Kasumi-1 (cell line): ENCODE results near the gene FCGR2B.
"Not testable (repeated sequence)": the region's sequence is repeated elsewhere in the genome, so short reads cannot be mapped to it uniquely, and the experiment has no call there.

Source experiments
- DNase-seq, 2 experiments: peaks; one replicate each; lab custom pipeline; 2025; lab: John Stamatoyannopoulos, UW

Gene FCGR2B

DNA sequence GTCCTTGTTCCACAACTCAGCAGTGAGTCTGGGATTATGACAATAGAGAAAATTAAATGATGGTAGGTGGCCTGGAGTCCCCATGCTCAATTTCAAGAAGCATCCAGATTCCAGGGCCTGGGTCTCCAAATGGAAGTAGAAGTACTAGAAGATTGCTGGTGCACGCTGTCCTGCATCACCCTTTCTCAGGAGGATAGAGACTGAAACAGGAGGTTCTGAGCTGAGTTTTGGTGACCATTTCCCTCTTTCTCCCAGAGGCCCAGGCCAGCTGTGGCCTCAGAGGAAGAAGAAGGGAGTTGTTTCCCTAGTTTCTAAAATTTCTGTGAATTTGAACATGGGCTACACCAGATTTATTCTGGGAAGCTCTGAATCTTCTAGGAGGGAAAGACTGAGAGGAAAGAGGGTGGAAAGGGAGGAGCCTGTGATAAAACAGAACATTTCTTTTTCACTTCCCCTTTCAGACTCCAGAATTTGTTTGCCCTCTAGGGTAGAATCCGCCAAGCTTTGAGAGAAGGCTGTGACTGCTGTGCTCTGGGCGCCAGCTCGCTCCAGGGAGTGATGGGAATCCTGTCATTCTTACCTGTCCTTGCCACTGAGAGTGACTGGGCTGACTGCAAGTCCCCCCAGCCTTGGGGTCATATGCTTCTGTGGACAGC, at the start of gene FCGR2B:
Gene FCGR2B (plus strand): TSS at position 460 of the 656 bp plus-strand sequence. CDS start 99 bp downstream, at position 559.
- not testable (repeated sequence) for DNase-seq

DNA sequence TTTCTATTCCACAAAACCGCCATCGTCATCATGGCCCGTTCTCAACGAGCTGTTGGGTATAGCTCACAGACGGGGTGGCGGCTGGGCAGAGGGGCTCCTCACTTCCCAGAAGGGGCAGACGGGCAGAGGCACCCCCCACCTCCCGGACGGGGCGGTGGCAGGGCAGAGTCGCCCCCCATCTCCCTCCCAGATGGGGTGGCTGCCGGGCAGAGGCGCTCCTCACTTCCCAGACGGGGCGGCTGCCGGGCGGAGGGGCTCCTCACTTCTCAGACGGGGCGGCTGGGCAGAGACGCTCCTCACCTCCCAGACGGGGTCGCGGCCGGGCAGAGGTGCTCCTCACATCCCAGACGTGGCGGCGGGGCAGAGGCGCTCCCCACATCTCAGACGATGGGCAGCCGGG, 46.5 kb upstream of the FCGR2B start:
- DNase-seq = not testable (repeated sequence)

DNA sequence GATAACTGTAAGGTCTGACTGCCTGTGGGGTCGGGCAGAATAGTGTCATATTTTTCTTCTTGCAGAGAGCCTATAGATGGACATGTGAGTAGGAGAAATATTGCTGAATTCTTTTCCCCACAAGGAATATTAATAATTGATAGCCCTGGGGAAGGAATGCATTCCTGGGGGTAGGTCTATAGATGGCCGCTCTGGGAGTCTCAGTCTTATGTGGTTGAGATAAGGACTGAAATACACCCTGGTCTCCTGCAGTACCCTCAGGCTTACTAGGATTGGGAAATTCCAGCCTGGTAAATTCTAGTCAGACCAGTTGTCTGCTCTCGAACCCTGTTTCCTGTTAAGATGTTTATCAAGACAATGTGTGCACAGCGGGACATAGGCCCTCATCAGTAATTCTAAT, 44.4 kb upstream of the FCGR2B start:
- not testable (repeated sequence) for DNase-seq

DNA sequence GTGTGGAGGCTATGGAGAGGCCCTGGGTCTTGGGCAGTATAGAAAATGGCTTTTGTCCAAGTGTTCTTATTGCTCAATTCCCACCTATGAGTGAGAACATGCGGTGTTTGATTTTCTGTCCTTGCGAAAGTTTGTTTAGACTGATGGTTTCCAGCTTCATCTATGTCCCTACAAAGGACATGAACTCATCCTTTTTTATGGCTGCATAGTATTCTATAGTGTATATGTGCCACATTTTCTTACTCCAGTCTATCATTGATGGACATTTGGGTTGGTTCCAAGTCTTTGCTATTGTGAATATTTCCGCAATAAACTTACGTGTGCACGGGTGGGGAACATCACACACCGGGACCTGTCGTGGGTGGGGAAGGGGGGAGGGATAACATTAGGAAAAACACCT, 42.5 kb upstream of the FCGR2B start:
- not testable (repeated sequence) for DNase-seq

DNA sequence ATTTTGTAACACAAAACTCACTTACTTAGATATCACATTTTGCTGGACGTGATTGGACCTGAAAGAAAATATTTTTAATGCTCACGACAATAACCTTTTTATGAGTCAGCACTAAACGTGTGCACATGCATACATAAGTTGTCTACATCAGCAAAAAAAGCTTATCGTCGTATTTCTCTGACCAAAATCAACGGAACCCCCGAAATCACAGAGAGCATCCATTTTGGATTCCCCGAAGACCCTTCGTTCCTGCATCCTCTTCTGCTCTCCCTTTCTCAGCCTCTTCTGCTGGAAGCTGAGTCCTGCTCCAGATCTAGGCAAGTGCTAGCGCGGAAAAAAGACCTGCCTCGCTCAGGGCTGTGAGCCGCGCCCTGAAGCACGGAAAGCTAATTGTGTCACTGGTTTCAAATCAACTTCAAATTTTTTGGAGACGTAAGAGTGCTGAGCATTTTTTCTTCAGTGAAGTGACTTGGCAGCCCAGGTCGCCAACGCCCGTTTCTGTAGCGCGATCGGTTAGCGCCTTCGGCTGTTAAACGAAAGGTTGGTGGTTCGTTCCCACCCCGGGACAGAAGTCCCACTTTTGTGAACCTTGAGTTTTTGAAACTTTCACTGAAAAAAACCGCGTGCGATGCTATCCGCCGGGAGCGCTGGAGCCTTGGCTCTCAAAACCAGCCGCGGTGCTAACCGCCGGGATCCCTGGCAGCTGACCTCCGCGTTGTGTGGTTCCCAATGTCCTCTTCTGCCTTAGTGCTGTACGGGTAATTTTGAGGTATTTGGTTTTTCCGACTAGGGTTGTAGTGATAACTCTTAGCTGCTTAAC, 41.6 kb upstream of the FCGR2B start:
- not testable (repeated sequence) for DNase-seq

DNA sequence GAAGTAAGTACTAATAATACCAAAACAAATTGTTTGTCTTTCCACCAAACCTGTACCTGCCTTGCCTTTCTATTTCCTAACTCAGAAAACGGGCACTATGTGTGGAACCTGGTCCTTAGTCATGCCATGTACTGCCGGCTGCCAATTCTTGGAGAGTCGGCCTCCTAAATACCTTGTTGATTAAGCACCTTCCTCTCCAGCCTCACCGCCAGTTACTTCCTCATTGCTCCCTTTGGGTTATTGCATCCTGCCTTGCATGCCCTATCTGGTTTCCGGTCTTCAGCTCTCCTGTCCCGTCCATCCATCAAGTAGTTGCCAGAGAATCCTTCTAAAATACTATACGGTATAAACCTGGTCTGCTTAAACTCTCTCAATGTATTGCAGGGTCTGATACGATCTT, 40.9 kb upstream of the FCGR2B start:
- peak in 1 of 2 experiments; percentile 19 for DNase-seq

DNA sequence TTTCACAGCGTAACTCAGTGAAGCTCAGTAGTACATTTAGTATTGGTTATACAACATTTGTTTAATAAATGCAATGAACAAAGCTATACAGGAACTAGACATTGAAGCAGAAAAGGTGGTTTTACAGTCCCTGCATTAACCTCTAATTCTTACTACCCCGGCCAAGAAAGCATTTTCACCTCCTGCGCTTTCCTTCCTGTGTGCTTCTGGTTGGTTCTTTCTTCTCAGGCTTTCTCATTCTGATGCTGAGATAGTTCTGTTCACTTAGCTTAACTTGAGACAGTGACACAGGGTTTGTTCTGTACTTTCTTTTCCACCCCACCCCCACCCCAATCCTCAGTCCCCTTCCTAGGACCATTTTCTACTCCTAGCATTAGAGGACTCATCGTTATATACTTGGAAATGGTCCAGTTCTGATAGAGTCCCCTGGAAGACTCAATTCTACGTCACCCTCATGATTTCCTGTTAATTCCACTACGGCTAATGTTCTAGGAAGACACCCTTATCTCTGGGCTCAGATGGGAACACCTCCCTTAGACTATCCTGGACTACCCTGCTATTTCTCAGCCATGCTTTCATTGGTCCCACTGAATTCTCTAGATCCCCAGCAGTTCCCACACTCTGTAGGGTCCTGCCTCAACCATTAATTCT, 39.4 kb upstream of the FCGR2B start:
- DNase-seq = not testable (repeated sequence)

DNA sequence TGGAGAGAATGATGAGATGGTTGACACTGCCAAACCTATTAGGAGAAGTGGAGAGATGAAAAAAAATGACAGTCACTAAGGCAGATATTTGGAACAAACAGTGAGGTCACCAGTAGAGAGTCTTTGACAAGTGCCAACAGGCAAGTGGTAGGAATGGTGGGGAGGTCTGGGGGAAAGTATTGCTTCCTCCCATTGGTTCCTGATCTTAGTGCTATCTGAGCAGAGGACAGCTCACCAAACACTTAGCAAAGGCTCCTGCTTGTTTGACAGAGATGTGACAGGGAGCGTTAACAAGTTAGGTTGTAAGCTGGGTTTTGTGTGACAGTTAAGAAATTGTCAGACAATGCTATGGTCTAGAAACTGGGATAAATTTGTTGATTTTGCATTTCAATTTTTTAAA, 38.3 kb upstream of the FCGR2B start:
- not testable (repeated sequence) for DNase-seq

DNA sequence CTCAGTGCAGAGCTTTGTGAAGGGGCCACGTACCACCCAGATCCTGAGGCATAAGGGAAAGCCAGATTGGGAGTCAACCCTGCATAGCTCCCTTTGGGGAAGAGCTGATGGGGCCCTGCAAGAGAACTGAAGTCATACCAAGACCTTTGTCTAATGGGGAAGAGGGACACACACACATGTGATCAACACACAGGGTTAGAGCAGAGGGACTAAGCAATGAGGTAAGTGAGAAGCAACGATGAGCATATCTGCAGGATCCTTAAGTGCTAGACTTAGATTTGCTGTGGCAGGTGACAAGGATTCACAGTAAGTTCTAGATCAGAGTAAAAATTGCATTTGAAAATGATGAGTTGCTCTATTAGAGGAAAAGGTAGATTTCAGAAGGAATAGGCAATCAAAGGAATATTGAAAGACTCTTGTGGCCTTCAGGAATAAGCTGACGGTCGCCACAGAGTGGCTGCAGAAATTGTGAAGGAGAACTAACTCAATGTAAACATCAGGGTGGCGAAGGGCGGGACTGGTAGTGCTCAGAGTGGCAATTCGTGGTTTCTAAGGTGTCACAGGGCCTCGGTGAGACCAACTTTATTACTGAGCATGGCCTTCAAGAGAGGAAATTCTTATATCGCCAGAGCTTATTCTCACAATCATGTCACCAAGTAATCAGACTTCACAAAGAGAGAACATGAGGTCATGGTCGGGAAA, 36.3 kb upstream of the FCGR2B start:
- not testable (repeated sequence) for DNase-seq

DNA sequence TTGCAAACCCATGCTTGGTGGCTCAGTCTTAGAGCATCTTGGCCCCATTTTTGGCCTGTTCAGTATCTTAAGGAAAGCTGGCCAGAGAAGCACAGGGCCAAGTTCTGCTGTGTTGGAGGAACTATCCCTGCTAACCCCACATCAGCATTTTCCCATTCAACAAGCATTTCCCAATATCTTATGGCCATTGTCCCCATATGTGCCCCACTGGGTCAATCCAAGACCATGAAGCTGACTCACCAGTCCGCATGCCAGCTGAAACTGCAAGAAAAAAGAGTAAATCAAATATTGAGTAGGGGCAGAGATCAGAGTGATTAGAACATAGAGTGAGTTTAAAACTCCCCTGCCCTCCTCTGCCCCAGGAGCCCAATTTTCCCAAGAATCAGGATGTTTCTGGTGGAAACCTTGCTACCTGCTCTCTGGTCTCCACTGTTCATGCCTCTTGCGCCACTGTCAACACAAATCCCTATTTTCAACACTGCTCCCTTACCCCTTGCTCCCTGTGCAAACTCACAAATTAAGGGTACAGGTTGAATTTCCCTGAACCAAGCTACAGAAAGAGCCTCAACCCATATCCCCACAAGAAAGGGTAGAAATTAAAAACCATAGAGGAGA, 32.7 kb upstream of the FCGR2B start:
- not testable (repeated sequence) for DNase-seq

DNA sequence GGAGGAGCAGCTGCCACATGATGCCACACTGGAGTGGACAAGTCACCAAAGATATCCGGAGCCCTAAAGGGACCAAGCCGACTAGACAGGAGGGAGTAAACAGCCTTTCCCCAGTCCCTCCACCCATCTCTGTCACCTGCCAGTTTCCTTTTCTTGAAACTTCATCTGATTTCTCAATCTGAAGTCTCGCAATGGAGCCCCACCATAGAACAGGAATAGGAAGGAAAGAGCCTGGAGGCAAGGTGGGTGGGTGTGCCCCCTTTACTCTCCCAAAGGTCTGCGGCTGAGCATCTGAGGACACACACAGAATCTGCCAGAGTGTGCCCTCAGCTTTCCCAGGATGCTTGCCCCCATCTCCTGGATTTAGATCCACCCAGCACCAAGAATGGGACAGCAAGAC, 31.9 kb upstream of the FCGR2B start, which contains the start of gene FCGR3B:
Gene FCGR3B (minus strand): TSS at position 101 of the 400 bp plus-strand sequence. CDS start 82 bp downstream, at position 19.
- DNase-seq = no peak

DNA sequence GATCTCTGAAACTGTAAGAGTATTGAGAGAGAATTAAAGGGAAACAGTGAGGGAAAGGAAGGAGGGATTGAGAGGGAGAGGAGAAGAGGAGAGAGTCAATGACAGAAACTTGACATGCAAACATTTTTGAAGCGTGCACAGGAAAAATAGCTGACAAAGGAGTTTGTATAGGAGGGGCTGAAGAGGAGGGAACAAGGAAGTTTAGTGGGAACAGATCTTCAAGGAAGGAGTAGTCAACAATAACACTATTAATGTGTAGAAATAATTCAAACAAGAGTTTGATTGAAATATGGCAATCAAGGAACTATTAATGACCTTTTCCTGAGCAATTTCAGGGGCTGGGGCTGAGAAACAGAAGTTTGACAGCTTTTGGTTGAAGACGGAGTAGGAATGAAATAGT, 27.9 kb upstream of the FCGR2B start:
- not testable (repeated sequence) for DNase-seq

DNA sequence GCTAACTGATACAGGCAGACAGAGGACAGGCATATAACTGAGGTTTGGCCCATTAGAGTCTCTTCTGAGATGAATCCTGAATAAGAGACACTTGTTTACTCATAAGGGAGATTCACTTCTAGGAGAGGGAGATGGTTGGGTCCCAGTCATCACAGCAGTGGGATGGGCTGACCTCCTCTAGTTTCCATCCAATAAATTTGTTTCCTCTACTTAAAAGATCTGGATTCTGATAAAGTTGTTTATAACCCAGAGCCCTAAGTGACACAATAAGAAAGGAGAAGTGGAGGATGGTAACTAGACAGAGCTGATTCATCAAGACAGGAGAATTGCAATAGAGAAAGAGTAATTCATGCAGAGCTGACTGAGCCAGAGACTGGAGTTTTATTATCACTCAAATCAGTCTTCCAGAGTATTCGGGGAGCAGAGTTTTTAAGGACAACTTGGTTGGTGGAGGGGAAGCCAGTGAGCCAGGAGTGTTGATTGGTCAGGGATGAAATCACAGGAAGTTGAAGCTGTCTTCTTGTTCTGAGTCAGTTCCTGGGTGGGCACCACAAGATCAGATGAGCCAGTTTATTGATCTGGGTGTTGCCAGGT, 26.7 kb upstream of the FCGR2B start:
- not testable (repeated sequence) for DNase-seq

DNA sequence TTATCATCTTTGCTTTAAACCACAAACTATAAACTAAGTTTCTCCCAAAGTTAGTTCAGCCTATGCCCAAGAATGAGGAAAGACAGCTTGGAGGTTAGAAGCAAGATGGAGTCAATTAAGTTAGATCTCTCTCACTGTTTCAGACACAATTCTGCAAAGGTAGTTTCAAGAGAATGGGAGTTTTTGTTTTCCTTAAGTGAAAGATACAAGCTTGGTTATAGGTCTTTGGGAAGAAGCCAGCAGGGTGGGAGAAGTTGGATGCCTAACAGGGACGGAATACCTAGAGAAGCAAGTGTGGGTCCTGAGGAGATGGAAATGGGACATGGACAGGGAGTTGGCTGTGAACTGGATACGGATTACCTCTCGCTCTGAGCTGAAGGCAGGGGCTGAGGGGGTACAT, 26.0 kb upstream of the FCGR2B start:
- not testable (repeated sequence) for DNase-seq

DNA sequence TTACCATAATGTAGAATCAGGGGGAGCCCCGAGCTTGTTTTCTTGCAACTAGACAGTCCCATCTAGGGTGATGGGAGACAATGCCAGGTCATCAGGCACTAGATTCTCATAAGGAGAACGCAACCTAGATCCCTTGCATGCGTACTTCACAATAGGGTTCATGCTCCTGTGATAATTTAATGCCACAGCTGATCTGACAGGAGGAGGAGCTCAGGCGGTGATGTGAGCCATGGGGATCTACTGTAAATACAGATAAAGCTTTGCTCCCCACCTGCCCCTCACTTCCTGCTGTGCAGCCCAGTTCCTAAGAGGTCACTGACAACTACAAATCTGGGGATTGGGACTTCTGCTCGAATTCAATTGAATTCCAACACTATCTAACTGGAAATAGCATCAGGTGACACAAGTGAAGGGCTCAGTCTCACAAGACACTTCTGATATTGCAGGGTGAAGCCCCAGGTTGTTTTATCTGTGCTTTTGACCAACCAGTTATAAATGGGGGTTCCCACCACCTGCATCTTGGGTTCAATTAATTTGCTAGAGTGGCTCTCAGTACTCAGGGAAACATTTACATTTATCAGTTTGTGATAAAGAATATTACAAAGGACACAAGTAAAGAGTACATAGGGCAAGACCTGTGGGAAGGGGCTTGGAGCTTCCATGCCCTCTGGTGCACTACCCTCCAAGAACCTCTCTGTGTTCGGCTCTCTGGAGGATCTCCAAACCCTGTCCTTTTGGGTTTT, 24.5 kb upstream of the FCGR2B start:
- not testable (repeated sequence) for DNase-seq

DNA sequence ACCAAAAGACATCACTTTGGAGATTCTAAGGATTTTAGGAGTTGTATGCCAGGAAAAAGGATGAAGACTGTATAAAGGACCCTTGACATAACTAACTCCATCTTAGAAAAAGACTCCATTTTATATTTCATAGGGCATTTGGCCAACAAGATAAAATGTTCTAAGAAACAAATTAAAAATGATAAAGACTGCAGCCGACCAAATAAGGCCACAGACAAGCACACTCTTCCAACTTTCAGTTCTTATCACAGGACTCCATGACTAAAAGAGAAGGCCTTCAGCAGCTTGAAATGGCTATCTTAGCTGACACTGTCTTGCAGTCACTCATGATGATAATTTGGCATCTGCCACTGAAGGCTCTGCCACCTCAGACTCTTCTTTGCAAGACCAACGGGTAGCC, 23.7 kb upstream of the FCGR2B start:
- not testable (repeated sequence) for DNase-seq

DNA sequence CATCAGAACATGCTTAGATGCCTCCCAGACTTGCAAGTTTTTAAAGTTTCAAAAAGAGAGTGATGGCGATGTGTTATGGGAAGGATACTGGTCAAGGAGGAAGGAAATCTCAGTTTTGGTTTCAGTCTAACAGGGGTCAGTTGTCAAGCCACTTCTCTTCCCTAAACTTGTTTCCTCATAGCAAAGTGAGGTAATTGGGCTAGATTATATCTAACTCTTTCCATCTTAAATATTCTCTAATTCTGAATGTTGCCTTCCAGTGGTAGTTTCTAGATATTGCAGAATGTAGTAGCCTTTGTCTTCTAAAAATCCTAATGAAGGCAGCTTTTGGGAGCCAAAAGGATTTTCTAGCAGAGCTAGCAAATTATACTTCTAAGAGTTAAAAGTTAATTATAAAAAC, 20.2 kb upstream of the FCGR2B start:
- DNase-seq = peak; percentile 30 to 56

DNA sequence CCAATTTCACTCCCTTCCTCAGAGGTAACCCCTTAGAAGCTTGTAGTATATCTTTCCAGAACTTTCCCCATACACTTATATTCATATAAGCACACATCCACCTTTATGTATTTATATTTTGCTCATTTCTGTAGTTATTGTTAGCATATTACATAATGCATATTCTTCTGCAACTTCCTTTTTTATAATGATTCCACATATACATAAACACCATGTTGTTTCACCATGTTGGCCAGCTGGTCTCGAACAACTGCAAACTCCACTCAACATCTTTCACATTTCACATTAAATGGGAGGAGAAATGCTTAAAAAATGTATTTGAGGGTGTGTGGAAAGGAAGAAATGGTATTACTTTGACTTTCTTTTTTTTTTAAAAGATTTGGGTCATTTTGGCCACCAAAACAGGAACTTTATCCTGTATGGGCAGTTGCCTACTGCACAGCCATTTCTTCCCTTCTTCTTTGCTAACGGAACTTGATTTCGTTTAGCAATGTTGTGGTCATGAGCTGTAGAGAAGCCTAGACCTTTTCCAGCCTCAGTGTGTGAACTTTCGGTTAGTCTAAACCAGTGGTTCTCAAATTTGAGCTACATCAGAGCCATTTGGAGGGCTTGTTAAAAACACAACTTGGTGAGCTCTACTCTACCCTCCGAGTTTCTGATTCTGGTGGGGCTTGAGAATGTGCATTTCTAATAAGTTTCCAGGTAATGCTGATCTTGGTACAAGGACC, 19.3 kb upstream of the FCGR2B start:
- not testable (repeated sequence) for DNase-seq

DNA sequence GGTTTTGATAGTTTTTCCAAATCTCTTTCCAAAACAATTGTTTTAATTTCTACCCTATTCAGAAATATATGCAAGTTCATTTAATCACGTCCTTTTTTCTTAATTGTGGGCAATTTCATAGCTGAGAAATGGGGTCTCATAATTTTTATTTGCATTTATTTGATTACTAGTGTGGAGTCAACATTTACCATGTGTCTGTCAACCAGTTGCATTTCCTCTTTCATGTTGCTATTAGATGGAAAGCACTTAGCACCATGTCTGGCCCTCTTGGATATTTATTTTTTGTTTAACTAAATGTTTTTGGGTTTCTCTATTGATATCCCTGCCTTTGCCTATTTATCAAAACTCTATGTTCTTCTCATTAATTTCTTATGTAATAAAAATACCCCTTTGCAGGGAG, 18.1 kb upstream of the FCGR2B start:
- DNase-seq = not testable (repeated sequence)
